Tongue (tissue), 2 donors: ENCODE results near the gene VILL. TPM values are rescaled to one million over a fixed set of nuclear protein-coding genes. Genes with fewer than 3 reads are reported as not detected.

Source experiments
- DNase-seq: peaks from one replicate; pipeline ENCODE4 v3.0.0-alpha.2; 2015
- total RNA-seq: library from RNA; depleted of rRNA; stranded (reverse); fragments of >200 nt; gene quantifications from one replicate; pipeline ENCODE4 v1.2.3, GENCODE V29; 2014

VILL gene
- total RNA-seq = 7.0 TPM

DNA sequence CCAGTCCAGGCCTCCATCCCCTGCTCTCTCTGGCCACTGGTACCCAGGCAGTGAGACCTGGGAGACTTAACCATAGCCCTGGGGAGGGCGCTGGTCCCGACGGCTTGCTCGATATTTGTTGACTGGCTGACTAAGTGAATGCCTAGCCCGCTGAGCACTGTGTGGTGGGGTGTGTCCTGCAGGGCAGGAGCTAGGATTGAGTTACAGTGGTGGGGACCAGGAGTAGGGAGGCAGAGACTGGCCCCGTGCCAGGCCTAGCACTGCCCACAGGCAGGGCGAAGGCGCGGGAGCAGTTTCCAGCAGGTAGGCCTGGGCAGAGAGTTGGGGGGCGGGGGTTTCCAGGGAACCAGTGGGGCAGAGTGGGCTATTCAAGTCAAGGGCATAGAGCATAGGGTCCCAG, at the start of gene VILL:
TSS of gene VILL (plus strand) at position 260 of the 400 bp plus-strand sequence. CDS start 2,887 bp downstream, outside the sequence.
- DNase-seq = peak; percentile 45

DNA sequence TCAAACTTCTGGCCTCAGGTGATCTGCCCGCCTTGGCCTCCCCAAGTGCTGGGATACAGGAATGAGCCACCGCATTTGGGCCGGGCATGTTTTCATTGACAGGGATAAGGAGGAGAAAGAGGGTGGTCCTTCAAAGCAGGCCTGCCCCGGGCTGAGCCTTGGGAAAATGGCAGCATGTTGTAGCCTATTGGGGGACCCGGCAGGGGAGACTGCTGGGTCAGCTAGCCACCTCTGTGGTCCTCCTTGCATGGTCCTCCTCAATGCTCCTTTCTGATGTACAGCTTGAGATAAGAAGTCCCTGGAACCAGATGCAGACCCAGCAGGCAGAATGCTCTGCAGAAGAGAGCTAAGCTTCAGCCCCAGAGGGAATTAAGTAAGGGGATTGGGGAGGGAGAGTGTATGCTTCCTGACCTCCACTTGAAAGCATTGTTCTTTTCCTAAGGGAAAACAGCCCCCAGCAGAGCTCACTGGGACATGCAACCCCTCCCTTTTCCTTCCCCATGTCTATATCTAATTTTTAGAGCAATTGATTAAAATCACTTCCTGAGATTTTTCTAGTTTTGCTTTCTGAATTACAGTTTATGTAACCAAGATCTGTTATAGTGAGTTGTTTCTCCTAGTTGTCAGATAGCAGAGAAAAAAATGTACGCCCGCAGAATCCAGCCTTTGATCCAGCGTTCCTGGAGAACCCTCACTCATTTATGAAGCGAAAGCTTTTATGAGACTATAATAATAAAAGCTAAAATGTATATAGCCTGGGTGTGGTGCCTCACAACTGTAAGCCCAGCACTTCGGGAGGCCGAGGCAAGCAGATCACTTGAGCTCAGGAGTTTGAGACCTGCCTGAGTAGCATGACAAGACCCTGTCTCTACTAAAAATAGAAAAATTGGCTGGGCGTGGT, 48.7 kb upstream of the VILL start:
- no peak for DNase-seq

DNA sequence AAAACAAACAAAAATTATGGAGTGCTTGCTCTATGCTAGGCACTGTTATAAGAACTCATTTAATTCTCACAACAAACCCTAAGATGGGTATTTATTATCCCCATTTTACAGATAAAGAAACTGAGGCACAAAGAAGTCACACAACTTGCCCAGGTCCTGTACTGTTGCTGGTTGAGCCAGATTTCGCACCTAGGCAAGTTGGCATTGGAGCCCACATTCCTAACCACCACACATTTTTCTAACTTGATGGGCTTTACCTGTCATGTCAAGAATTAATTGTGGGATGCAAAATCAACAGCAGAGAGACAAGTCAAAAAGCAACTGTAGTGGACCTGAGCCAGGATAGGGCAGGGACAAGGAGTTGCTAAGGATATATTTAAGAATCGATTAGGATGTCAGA, 47.9 kb upstream of the VILL start:
- DNase-seq = no peak

DNA sequence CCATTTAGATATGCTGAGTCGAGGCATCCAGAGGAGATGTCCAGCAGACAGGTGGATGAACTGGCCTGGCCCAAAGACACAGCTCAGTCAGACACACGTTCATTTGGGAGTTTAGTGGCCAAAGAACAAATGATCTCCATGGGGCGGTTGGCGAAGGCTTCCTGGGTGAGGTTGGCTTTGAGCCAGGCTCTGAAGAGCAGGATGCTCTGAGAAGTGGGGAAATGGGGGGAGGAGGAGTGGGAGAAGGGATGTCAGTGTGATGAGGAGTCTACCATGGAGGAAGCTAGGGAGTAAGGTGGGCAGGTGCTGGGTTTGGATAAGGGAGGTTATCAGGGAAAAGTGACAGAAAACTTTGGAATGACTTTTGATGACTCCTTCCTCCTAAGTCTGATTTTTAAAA, 47.5 kb upstream of the VILL start:
- DNase-seq = no peak

DNA sequence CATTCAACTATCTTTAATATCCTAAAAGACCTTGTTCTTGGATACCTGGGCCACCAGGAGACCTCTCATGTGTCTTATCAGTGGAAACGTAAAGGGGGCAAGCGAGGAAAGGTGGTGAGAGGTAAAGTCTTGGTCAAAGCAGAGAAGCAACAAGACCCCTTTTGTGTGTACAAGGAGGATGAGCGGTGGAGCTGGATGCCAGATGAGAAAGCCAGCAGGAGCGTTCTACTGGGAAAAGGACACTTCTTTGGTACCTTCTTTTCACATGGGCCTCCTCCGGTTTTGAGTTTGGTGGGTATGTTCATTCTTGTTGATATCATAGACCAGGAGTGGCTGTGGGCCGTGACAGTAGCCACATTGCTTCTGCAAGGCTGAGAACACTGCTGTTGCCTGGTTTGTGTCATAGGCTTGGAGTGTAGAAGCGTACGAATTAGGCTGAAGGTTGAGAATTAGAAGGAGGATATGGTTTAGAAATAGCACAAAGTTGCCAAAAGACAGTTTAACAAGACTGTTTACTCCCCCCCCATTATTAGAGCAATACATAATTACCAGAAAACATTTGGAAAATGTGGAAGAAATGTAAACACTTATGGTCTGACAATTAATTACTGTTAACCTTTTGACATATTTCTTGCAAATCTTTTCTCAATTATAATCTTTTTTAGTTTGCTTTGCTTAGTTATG, 46.8 kb upstream of the VILL start:
- DNase-seq = no peak

DNA sequence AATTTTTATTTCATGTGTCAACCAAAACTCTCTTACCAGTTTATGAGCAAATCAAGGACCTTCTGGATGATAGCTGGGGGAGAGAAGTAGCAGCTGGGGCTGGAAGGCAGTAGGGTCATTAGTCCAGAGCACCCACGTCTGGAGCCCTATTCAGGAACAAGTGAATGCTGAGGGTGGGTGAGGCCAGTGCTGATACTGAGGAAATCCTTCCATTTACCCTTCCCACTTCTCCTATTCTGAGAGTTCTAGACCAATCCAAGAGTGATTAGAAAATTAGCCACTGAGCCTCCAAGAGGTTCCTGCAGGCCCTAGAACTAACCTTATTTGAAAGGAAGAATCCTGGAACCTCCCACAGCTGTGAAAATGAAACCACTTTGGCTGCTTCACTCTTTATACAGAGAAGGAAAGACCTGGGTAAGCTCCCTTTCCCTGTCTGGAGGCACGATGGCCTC, 46.2 kb upstream of the VILL start:
- DNase-seq = no peak

DNA sequence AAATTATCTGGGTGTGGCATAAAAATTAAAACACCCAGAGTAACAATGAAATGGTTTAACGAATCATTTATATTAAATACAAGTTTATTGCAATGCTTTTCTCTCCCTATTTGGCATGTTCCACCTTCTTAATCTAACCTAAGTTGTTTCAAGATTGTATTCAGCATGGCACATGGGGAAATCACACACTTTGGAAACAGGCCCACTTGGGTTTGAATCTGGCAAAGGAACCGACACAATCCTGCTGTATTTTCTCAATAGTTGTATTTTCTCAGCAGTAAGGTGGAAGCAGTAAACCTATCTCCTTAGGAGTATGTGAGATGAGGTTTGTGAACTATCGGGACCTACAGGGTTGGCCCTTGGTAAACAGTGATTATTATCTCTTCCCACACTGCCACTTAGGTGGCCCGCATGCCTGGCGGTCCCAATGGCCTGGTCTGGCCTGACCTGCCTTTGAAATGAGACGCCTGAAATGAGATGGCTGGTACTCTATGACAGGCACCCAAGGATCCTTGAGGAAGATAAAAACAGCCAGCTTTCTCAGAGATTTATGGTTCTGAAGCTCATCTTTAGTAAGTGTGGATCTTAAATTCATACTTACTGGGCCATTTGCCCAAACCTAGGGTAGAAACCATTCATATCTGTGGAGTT, 45.3 kb upstream of the VILL start:
- no peak for DNase-seq

DNA sequence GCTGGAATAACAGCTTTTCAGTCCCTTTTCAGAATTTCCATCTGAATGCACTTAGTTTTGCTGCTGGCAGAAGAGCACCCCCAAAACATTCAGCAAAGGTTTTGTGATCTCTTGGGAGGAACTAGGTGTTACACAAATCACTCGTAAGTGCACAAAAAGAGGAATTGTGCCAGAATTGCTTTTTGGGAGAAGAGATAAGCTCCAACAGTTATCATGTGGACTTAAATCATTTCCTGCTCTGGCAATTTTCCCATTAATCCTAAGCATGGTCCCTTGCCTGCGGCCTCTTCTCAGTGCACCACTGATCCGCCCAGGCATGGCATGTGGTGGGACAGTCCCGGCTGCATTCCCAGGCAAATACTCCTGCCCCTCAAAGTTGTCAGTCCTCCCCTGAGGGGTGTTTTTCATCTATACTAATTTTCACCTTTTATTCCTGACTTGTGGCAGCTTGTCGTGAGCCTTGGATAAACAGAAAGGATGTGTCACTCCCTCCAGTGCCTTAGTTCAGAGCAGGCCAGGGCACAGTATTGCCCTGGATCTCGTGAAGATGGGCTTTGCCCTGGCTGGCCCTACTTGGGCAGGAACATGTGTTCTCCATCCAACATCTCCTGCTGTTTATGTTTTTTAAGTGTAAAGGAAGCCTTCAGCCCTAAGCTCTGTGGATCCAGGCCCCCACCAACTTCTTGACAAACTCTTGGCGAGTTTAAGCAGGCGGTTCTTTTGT, 44.6 kb upstream of the VILL start:
- peak; percentile 76 for DNase-seq

DNA sequence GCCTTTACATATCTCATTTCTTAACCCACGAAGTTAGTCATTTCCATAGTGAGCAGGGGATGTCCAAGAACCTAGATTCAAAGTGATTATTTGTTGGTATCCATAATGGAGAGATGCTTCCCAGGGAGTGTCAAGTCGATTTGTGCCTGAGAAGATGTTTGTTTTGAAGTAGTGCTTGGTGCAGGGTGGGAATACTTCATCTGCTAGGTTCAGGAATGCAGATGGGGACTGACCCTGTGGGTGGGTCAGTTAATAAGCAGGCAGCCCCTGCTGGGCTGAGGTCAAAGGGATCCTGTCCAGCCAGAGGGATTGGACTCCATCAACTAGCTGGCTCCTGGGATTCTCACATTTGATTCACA, 44.1 kb upstream of the VILL start:
- no peak for DNase-seq

DNA sequence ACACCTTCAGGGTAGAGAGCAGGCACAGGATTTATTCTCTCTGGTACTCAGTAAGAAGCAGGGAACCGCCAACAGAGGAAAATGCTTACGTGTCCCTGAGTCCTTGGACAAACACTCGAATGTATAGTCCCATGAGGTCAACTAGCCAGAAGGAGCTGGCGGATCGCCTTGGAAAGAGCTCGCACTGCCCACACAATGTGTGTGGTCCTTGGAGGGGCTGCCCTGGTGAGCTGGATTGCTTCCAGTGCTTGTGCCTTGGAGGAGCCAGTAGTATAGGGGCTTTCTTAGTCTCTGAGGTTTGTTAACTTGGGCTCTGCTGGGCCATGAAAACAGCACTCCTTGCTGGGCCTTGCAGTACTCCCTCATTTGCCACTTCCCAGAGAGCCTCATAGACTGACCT, 40.7 kb upstream of the VILL start:
- DNase-seq = peak; percentile 68

DNA sequence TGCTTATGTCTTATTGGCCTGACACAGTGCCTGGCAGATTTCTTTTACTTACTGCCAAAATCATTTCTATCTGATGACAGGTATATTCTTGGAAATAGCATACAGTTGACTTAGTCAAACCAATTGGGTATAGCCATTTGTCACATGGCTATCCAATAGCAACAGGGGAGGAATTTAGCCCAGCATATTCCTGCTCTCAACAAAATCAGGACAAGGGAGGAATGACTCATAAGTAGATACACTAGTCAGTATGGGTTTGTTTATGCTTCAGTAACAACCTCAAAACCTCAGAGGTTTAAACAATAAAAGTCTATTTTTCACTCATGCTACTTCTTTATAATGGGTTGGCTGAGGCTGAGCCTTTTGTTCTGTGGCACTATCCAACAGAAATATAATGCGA, 38.0 kb upstream of the VILL start:
- DNase-seq = no peak

DNA sequence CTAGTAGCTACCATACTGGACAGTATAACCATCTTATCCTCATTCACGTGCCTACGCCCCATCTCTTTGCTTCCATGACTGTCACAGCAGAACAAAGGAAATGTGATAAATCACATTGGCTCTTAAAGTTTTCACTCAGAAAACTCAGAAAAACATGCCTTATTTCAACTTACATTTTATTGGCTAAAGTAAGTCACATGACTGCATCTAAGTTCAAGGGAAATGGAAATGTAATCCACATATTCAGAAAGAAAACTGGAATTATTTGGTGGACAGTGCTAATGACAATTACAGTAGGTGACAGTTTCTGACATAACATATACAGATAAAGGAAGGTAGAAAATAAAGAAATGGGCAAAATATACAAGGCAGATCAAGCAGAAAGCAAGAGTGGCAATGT, 37.4 kb upstream of the VILL start:
- no peak for DNase-seq

DNA sequence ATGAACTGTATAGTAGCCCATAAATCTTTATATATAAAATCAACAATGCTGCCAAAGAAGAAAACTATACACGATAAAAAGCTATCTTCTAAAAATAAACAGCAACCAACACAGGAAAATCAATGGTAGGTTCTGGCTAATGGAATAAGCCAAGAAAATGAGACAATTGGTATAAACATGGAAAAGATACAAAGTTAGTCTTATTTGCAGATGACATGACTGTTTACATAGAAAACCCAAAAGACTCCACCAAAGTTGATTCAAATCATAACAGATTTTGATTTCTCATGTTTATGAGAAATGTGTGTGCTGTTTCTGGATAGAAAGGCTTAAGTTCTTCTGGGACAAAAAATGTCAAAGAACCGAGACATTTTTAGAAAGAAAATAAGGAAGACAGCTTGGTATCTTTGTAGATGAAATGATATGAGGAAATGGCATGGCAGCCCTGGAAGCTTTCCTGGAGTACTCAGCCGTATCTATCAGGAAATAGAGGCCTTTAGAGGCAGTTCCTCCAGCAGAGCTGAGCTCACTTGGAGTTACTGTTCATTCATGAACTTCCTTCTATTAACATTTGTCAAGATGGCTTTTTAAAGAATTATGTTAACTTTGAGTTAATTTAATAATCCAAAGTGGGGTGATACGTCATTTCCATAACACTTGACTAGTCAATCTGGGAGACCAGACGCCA, 36.7 kb upstream of the VILL start:
- no peak for DNase-seq

DNA sequence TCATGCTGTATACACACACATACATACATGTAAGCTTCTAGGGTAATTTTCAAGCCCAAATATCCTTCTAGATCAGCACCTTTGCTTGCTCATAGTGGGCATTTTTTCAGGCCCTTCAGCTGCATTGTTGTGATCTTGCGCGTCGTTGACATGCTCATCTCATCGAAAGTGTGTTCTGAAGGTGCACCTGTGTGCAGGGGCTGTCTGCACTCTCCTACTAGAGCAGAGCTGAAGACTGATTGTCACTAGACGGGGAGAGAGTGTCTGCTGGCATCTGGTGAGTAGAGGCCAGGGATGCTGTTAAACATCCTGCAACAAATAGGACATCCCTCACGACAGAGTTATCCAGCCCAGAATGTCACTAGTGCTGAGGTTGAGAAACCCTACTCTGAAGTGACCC, 35.7 kb upstream of the VILL start:
- no peak for DNase-seq

DNA sequence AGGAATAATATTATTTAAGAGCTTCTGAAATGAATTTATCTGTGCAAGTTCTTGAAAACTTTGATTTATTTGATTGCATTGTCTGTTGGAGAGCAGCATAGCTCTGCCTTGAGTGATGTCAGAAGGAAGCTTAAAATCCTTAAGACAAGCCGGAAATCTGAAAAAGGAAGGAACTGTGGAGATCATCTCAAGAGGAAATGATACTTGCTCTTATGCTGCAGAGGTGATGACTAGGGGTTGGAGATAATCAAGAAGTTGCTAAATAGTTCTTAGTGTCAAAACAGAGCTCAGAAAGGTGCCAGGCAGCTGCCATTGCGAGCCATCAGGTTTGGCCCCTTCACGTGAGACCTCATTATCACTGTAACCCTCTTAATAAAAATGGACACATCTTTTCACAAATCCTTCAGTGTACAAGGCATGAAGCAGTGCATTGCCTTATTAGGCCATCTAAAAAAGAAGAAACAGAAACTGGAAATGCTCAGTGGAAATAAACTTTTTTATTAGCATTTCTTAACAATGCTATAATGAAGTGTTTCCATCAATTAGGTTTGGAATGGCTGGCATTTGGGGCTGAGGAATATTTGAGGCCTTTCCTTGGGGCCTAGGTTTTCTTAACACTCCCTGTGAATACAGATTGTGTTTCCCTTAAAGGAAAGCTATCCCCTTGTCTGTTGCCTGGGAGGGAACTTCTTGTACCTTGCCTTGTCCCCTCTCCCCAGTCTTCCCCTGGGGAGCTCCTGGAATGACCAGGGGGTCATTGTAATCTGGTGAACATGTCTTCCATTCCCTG, 34.5 kb upstream of the VILL start:
- no peak for DNase-seq

DNA sequence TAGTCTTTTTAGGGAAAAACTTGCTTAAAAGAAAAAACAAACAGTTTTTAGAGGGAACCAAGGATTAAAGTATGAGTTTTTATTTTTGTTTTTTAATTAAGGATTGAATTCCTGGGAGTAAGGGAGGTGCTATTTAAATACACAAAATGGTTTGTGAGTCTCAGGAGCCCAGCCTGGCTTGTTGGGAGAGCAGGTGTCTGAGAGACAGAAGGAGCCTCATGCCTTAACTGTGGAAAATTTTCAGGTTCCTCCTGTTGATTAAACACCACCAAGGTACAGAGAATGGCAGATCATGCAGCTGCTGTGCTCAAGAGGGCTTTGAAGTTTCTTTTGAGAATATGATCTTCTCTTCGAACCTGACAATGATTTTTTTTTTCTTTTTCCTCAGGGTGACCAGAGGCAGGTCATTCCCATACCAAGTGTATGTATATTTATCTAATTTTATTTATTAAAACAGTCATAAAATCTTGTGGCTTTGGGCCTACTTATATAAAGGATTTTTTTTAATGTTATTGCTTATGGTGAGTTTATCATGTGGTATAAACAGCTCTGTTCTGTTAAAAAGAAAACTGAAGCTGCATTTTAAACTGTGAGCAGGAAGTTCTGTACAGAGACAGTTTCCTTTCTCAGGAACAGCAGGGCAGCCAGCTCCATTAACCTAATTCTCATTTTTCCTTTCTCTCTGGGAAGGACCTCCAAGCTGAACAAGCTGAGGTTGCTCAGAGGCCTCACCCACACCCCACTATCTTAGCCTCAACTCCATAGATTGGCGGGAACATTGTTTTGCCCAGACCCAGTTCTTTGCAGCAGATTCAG, 33.7 kb upstream of the VILL start:
- DNase-seq = no peak

DNA sequence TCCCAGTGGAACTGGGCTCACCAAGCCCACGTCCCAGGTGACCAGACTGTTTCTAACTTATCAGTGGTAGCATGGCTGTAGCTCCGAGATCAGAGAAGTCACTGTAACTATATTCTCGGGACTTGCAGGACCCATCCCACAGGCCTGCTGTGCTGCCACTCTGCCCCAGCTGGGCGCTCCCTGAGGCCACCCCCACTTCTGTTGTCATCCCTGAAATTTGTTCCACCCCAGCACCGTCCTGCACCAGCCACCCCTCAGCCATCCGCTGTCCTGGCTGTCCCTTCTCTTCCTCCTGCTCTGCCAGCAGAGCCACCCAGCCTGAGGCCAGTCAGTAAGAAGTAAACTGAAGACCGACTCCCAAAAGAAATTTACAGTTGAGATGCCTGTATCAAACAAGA, 33.0 kb upstream of the VILL start:
- DNase-seq = no peak

DNA sequence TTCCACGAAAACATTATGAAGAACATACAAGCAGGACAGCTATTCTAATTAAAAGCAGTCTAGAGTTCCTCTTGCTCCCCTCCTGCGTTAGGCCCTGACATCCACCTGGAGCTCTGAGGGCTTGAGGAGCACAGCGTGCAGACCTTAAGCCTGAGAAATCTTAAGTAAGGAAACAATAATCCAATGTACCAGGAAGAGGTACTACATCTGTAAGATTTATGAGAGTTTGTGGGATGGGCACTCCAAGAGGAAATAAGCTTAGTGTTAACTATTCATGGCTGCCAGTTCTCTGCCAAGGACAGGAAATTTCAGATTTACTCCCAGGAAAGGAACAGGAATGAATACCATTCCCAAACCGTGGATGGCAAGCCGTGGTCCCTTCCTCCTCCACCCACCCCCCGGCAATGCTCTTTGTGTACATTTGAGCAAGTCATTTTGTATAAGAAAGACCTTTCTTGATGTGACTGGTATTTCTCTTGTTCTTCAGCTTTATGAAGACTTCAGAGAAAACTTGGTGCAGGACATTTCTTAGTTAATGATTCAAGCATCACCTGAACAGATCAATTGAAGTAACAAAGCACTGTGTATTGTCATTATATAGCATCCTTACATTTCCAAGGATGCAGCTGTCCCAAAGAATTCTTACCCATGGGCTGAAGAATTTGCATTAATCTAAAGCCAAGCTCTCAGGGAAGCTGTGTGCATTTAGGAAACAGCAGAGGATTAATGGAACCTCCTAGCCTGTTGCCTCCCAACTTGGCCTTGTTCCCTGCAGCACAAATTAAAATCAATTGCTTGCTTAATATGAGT, 28.8 kb upstream of the VILL start:
- no peak for DNase-seq

DNA sequence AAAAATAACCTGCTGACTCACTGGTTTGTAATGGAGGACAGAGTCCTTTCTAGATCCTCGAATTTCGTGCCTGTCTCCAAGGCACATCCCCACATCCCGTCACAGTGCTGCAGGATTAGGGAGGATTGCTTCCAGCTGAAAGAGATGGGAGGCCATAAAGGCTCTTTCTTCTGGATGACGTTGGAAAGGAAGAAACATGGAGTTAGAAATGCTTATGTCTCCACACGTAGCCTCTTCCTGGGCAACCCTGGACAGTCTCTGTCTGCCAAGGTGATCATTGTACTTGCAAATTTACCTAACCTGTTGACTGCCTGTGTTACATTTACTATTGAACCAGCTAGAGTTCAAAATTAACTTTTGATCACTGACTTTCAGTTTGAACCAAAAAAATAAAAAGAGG, 27.6 kb upstream of the VILL start:
- no peak for DNase-seq
